NK-92 treated with Interleukin-12 subunit alpha and Interleukin-12 subunit beta, amount 100 ng/mL, for 24 hours (cell line): ENCODE data around the gene ZFAND2B.
"Not testable (repeated sequence)": the region's sequence is repeated elsewhere in the genome, so short reads cannot be mapped to it uniquely, and the experiment has no call there.

Source experiments
- DNase-seq: peaks from one replicate; lab custom pipeline; 2025; lab: John Stamatoyannopoulos, UW

Gene ZFAND2B

GRCh38 chr2:219250049-219250781 lies 43.6 kb downstream of the ZFAND2B start:
- DNase-seq, result no peak

GRCh38 chr2:219251656-219252055 lies 45.1 kb downstream of the ZFAND2B start:
- DNase-seq, result no peak

GRCh38 chr2:219252084-219252483 lies 45.5 kb downstream of the ZFAND2B start:
- DNase-seq, result peak; percentile 35

GRCh38 chr2:219252570-219252899 lies 46.0 kb downstream of the ZFAND2B start:
- DNase-seq, result no peak

- peak; percentile 65 for DNase-seq
Measured at GRCh38 chr2:219252900-219253752, 46.5 kb downstream of the ZFAND2B start, which contains the start of gene TUBA4B. TUBA4B (plus strand) TSS chr2:219253243; CDS start chr2:219253408, 165 bp downstream.

GRCh38 chr2:219253753-219254589 lies 47.4 kb downstream of the ZFAND2B start, which contains the start of gene TUBA4A:
TUBA4A (minus strand) TSS chr2:219253918; CDS start chr2:219253858, 60 bp downstream.
- DNase-seq, result peak; percentile 83

GRCh38 chr2:219254590-219255201 lies 48.1 kb downstream of the ZFAND2B start:
- DNase-seq, result no peak

GRCh38 chr2:219258942-219259341 lies 52.4 kb downstream of the ZFAND2B start:
- not testable (repeated sequence) for DNase-seq
